SKM-1 (cell line): ENCODE results near the gene GDA.
A peak's percentile ranks its signal among the peaks of the same experiment; 100 is the strongest.

Experiments
- DNase-seq: peaks from one replicate; lab custom pipeline; 2025; ENCODE audit not compliant: unreplicated experiment; lab: John Stamatoyannopoulos, UW

Gene GDA

DNA sequence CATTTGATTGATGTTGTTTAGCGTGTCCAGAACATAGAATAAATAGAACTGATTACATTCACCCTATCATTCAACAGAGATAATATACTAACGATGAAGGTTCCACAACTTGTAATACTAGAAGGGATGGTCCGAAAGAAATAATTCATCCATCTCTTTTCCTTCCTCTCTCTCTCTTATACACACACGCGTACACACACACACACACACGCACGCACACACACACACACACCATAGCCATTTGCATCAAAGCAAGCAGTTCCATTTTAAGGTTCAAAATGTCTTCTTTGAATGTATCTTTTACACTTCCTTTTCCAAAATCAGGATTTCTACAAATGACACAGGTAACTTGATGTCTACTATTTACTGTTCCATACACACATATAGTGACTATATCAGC lies 887 bp downstream of the GDA start:
- no peak for DNase-seq

DNA sequence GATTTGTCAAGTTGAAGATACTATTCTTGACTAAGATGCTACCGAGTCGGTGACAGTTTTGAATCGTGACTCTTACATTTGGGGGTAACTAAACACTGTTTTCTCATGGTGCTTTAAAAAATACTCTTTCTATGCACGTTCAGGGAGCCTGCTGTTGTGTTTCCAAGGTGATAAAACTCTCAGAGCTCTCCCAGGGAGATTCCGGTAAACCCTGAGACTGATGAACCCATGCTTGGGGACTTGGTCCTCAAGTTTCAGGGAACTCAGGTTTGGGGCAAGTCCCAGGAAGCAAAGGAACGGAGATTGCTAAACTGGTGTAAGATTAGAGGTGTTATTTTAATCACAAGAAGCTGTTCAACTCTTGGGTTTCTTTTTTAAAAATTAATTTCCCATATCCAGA lies 1.4 kb downstream of the GDA start:
- DNase-seq: no peak

DNA sequence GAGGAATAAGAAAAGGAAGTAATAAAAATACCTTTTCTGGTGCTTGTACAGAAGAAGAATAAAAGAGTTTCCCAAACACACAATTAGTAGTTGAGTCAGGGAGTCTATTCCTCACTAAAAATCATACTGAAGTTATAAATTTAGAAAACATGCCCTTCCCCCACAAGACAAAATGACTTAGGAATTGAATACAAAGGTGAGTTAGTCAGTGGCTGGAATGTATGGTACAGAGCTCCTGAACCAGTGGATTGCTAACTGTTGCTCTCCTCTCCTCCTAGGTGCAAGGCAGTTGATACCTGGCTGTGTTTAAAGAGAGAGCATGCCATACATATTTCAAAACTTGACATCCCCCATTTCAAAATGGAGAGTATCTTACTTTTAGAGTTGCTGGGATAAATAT lies 1.9 kb downstream of the GDA start:
- DNase-seq: no peak

DNA sequence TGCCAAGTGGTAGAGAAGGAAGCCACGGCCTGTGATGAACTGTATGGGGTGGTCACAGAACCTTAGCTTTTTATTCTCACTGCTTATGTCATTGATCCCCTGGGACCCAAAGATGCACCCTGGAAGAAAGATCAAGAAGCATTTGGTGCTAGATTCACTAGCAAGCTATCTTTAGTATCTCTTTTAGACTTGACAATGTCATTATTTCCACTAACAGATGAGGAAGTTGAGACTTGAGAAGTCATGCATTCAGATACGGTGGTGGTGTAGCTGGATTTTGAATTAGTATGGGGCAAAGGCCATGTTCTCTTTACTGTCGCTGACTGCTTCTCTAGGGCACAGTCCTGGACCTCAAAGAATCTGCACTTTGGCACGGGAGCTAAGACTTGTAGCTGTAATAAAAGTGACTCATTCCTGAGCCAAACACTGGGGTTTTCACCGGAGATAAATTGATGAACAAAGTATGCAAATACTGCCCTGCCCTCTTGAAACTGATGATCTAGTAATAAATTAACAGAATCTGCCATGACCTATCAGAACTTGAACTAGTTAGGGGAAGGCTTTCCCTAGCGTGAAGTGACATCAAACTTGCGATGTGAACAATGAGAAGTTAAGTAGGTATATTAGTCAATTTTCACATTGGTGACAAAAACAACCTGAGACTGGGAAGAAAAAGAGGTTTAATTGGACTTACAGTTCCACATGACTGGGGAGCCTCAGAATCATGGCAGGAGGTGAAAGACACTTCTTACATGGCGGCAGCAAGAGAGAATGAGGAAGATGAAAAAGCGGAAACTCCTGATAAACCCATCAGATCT lies 5.4 kb downstream of the GDA start:
- DNase-seq: no peak

DNA sequence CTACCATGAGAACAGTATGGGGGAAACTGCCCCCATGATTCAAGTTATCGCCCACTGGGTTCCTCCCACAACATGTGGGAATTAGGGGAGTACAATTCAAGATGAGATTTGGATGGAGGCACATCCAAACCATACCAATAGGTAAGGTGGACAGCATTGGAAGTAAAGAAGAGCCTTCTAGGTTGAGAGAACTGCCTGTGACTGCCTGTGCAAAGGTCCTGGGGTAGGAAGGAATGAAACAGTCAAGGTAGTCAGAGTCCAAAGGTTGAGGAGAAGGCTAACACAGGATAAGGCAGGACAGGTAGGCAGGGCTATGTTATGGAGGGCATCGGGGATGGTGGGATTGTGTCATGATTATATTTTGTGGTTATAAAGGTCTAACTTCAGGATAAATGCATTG lies 6.1 kb downstream of the GDA start:
- no peak for DNase-seq

DNA sequence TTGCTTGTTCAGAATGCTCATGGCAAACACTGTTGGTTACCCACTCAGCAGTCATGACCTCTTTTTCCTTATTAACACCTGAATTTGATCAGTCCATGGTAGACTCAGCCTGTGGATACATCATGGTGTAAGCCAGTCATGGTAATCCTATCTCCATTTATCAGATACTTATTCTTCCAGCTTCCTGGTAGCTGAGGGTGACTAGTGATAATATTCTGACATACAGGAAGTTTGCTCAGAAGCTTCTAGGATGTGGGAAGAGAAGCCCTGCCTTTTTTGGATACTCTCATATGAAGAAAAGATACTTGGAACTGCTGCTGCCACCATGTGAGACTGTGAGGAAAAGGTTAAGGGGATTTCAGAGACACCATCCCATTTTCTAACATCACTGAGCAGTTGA lies 7.3 kb downstream of the GDA start:
- no peak for DNase-seq

DNA sequence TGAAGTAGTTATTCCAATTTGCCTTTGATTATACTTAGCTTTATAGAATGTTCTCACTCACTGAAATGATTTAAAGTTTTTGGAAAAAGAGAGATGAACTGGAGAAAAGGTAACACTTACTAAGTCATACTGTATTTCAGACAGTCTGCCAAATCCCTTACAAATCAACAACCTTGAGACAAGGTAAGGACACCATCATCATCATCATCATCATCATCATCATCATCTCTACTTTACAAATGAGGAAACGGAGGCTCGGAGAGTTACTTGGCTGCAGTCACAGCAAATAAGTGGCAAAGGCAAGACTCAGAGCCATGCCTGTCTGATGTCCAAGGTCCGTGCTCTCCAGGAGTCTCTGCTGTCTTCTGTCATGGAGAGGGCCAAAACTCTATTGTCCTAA lies 9.4 kb downstream of the GDA start:
- DNase-seq: no peak

DNA sequence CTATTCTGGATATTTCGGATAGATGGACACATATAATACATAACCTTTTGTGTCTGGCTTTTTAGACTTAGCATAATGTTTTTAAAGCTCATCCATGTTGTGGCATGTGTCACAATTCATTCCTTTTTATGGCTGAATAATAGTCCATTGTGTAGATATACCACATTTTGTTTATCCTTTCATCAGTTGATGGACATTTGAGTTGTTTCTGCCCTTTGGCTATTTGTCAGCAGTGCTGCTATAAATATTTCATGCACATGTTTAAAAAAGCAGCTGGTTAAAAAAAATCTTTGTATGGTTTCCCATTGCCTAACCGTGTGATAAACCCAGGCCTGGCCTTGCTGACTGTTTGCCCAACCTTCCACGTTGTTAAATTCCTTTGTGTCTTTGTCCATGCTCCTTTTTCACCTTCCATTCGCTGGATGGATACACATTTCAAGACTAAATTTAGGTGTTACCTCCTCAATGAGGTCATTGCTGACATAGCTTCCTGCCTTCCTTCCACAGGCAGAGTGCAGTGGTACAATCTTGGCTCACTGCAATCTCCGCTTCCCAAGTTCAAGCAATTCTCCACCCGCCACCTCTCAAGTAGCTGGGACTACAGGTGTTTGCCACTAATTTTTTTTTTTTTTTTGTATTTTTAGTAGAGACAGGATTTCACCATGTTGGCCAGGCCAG lies 11.3 kb downstream of the GDA start:
- DNase-seq: no peak

DNA sequence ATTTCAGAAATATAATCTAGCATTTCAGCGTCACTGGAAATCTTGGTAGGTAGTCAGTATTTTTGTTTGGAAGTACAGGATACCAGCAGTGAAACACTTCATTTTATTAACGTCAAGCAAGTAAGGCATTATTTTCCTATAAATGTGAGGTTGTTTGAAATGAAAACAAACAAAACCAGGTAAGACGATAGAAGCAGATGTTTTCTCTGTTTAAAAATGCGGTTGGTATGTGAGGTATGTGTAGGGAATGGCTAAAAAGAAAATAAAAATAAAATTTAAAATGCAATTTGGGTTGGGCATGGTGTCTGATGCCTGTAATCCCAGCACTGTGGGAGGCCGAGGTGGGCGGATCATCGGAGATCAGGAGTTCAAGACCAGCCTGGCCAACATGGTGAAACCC lies 16.1 kb downstream of the GDA start:
- DNase-seq: no peak

DNA sequence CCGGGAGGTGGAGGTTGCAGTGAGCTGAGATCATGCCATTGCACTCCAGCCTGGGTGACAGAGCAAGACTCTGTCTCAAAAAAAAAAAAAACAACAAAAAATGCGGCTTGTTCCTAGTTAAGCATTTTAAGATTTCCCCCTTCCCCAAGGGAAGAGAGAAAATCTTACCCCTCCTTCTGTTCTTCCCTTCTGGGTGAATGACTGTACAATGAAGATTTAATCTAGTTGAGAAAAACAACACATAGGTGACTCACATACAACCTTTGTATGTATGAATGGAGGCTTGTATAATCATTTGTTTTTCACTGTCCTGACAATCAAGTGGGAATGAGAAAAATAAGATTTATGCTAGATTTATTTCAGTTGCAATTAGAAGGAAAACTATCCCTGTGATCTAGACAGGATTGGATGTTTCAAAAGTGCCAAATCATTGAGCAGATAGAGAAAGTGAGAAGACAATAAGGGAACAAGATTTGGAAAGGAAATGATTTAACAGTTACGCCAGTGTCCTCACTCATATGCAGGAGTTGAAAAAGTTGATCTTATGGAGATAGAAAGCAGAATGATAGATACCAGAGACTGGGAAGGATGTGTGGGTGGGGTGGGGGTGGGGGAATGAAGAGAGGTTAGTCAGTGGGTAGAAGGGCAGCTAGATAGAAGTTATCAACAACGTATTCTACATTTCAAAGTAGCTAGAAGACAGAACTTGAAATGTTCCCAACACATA lies 16.7 kb downstream of the GDA start:
- DNase-seq: no peak

DNA sequence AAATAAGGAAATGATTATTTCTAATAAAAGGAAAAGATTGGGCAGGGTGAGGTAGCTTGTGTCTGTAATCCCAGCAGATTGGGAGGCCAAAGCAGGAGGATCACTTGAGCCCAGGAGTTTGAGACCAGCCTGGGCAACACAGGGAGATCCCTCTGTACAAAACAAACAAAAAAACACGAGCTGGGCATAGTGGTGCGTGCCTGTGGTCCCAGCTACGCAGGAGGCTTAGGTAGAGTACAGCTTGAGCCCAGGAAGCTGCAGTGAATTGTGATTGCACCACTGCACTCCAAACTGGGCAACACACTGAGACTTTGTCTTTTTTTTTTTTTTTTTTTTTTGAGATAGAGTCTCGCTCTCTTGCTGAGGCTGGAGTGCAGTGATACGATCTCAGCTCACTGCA lies 18.8 kb downstream of the GDA start:
- no peak for DNase-seq

DNA sequence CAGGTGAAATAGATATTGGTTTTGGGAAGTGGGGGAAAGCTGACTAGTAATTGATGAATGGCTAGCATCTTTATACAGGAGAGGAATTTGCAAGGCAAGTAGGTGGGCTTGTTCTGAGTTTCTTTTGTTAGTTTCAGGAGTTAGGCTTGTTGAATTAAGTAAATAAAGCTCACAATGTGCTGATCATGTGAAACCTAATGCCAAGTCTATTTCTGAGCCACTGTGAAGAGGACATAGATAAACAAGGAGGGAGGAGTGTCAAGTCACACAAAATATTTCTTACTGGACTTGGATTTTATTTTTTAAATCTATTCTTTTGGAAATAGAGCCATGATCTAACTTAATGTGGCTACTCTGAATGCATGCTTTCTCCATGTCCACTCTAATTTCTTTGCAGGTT lies 19.9 kb downstream of the GDA start:
- no peak for DNase-seq

DNA sequence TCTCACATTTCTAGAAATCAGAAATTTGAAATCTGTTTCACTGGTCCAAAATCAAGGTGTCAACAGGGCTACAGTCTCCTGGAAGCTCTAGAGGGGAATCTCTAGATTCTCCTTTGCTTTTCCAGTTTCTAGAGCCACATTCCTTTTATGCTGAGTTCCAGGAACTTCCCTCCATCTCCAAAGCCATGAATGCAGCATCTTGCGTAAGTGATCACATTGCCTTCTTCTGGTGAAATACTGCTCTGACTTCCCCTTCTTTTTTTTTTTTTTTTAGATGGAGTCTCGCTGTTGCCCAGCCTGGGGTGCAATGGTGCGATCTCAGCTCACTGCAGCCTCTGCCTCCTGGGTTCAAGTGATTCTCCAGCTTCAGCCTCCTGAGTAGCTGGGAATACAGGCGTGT lies 23.8 kb downstream of the GDA start:
- peak; percentile 5 for DNase-seq

DNA sequence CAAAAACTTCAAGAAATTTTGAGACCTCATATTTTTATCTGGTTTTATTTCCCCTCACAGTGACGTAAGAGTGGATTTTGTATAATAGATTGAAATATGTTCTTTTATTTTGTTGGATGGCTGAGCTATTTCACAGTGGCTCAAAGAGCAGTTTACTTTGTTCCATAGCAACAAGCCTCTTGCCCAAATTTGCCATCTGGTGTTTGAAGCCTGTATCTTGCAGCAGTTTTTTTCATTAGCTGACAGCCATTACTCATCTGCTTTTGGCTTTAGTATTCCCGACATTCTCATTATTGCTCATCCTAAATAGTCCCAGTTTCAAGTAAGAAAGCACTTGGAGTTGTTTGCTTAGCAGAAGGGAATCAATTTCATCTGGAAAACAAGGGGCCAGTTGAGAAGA lies 36.3 kb downstream of the GDA start:
- DNase-seq: no peak

DNA sequence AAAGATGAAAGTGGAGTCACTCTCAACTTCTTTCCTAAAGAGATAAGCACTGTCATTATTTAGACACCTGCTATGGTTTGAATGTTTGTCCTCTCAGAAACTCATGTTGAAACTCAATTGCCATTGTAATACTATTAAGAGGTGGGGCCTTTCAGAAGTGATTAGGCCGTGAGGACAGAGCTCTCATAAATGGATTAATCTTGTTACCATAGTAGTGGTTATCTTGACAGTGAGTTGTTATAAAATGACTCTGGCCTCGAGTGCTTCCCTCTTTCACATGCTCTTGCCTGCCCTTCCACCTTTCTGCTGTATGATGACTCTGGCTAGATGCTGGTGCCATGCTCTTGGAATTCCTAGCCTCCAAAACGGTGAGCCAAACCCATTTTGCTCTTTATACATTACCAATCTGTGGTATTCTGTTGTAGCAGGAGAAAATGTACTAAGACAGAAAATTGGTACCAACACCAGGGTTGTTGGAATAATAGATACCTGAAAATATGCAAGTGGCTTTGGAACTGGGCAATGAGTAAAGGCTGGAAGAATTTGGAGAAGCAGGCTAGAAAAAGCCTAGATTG lies 38.0 kb downstream of the GDA start:
- no peak for DNase-seq

DNA sequence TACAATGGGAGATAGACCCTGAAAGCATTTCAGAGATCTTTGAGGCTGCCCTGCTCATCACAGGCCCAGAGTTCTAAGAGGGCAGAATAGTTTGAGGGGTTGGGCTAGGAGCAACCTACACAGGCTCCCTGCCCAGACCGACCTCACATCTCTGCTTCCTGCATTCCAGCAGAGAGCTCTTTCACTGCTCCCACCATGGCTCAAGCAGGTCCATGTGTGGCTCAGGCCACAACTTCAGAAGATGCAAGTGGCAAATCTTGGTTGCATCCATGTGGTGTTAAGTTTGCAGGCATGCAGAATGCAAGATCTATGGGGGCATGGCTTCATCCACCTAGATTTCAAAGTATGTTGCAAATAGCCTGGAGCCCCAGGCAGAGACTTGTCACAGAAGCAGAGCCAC lies 39.0 kb downstream of the GDA start:
- no peak for DNase-seq

DNA sequence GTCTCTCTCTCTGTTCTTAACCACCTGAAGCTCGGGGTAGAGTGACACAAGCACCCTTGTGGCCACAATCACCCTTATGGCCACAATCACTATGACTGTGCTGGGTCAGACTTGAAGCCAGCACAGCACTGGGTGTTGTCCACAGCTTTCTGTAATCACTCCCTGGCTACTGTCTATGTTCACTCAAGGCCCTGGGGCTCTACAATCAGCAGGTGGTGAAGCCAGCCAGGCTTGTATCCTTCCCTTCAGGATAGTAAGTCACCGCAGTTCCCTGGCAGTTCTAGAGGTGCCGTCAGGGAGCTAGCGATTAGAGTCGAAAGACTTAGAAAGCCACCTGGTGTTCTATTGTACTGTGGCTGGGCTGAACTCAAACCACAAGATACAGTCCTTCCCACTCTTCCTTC lies 44.2 kb downstream of the GDA start:
- peak; percentile 0 for DNase-seq

DNA sequence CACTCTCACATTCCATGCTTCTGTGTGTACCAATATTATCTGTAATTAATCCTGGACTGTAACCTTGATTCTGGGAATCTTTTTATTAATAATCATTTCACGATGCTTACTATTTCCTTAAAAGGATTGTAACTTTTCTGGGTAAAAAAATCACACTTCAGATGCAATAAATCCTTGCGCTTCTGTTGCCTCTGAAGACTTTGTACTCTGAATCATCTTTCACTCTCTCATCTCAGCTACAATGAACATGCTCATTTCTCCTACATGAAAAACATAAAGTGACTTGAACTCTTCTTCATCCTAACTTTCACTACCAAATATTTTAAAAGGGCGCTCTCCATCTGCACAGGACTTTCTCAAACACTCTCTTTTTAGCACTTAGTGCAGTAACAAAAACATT lies 50.0 kb downstream of the GDA start:
- DNase-seq: no peak

DNA sequence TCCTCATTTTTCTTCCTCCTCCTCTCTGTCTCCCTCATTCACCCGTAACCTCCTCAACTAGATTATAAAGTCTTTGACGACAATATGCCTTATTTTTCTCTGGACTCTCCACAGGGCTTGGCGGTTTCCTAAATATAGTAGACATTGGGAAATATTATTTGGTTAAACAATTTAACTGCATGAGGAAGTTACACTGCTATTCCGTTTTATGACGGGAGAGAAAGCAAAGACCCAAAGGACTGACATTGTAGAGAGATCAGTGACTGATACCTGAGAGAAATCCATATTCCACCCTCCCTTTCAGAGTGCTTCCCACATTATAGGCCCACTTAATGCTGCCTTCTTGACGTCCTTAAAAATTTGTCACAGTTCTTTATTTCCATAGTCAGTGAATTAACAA lies 51.2 kb downstream of the GDA start:
- no peak for DNase-seq

DNA sequence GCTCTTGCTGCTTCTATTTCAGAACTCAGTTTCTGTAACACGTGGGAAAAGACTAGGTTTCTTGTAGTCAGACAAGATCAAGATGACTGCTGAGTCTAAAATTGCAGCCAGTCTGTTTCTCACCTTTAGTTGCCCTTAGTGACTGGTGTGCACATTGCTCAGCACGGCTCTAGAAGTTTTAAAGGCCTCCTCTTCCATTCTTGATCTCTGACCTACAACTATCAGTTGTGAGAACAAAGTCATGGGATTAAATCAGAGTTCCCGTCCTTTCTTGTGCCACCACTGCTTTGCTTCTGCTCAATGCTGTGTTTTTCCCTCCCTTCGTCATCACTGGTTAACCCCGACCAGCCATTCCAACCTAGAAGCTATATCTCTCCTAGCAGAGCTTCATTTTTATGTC lies 52.8 kb downstream of the GDA start:
- no peak for DNase-seq

DNA sequence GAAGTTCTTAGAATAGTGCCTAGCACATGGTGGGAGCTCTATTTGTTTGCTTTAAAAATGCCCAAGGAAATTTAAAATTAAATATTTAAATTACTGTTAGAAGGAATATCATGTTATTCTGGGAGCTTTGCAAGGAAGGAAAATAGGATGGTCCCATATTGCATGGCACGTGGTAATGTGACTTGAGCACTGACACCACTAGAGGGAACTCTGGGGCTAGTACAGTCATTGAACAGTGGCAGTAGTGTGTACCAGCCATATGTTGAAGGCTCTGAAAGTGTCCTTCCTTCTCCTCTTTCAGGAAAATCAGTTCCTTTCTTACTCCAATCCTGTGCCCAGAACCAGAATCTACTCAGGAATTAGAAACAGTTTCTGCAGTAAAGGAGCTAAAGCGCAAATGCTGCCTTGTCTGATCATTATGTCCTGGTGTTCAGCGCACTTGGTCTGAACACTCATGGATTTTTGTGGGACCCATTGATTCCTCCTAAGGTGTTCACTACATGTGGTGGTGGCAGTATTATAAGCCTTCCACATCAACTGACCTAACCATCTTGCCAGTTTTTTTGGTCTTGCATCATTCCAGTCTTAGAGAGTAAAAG lies 54.1 kb downstream of the GDA start:
- DNase-seq: peak; percentile 1
